ENCODE data around the gene DCDC2. TPM values are rescaled to one million over a fixed set of nuclear protein-coding genes. Genes with fewer than 3 reads are reported as not detected.
"Not testable (repeated sequence)": the region's sequence is repeated elsewhere in the genome, so short reads cannot be mapped to it uniquely, and the experiment has no call there.

The DCDC2 gene
- total and polyA plus RNA-seq, 3 experiments from 2014 or later: not detected

- H3K4me3 Mint-ChIP-seq: no peak overlapping the region
- no peak overlapping the region for H3K27ac Mint-ChIP-seq
- Histone ChIP-seq H3K36me3 (ENCODE audit: insufficient read depth, low read length) (no peaks in the 10 kb centered on the region), H3K27me3 (ENCODE audit: insufficient read depth, low read length, poor library complexity, severe bottlenecking) (no peaks in the 10 kb centered on the region), H3K27ac (ENCODE audit: low read depth, low read length) (no peak overlapping the region), H3K4me3 (ENCODE audit: low read length) (no peak overlapping the region), H3K4me1 (ENCODE audit: insufficient read depth, low read length) (no peaks in the 10 kb centered on the region), H3K9me3 (ENCODE audit: low read length) (no peaks in the 10 kb centered on the region)
- DNase-seq: no peak
- ChIA-PET CTCF (no interaction called here), POLR2A (no interaction called here)
- no peaks in the 10 kb centered on the region for H3K4me1 Mint-ChIP-seq
- H3K9me3 Mint-ChIP-seq: peaks cover 0 to 12% (median 6%) of the 10 kb centered on the region in 5 donors
- peaks cover 0 to 2% (median 0%) of the 10 kb centered on the region in 3 donors for H3K36me3 Mint-ChIP-seq
- H3K27me3 Mint-ChIP-seq: peaks cover 7 to 24% of the 10 kb centered on the region in 2 donors
Observed at GRCh38 chr6:24253360-24253759, 104.5 kb downstream of the DCDC2 start.

- H3K4me1 Mint-ChIP-seq: no peaks in the 10 kb centered on the region
Observed at GRCh38 chr6:24252280-24252679, 105.6 kb downstream of the DCDC2 start.

GRCh38 chr6:24251339-24251738 lies 106.5 kb downstream of the DCDC2 start:
- Histone ChIP-seq H3K27me3 (ENCODE audit: insufficient read depth, low read length, poor library complexity, severe bottlenecking) (no peaks in the 10 kb centered on the region), H3K9me3 (ENCODE audit: low read length) (no peaks in the 10 kb centered on the region), H3K27ac (ENCODE audit: low read depth, low read length) (no peak overlapping the region), H3K4me1 (ENCODE audit: insufficient read depth, low read length) (no peaks in the 10 kb centered on the region), H3K4me3 (ENCODE audit: low read length) (no peak overlapping the region), H3K36me3 (ENCODE audit: insufficient read depth, low read length) (no peaks in the 10 kb centered on the region)
- DNase-seq: no peak
- ChIA-PET POLR2A (no interaction called here), CTCF (no interaction called here)
- no peaks in the 10 kb centered on the region for H3K4me1 Mint-ChIP-seq
- H3K9me3 Mint-ChIP-seq: peaks cover 0 to 10% (median 6%) of the 10 kb centered on the region in 5 donors
- H3K27me3 Mint-ChIP-seq: peaks cover 2 to 22% of the 10 kb centered on the region in 2 donors
- peaks cover 0 to 2% (median 0%) of the 10 kb centered on the region in 3 donors for H3K36me3 Mint-ChIP-seq
- H3K27ac Mint-ChIP-seq: no peak overlapping the region
- H3K4me3 Mint-ChIP-seq: no peak overlapping the region

More at GRCh38 chr6:24252280-24252679, 105.6 kb downstream of the DCDC2 start:
- H3K27ac ChIP-seq (ENCODE audit: low read depth, low read length): no peak overlapping the region
- no peaks in the 10 kb centered on the region for H3K36me3 ChIP-seq (ENCODE audit: insufficient read depth, low read length)
- no peaks in the 10 kb centered on the region for H3K4me1 ChIP-seq (ENCODE audit: insufficient read depth, low read length)
- no peak overlapping the region for H3K4me3 ChIP-seq (ENCODE audit: low read length)
- ChIA-PET POLR2A (no interaction called here), CTCF (no interaction called here)
- Mint-ChIP-seq H3K27ac (no peak overlapping the region), H3K9me3 (peaks cover 0 to 10% (median 6%) of the 10 kb centered on the region in 5 donors), H3K27me3 (peaks cover 0 to 19% of the 10 kb centered on the region in 2 donors), H3K4me3 (no peak overlapping the region), H3K36me3 (peaks cover 0 to 2% (median 0%) of the 10 kb centered on the region in 3 donors)
- no peaks in the 10 kb centered on the region for H3K9me3 ChIP-seq (ENCODE audit: low read length)
- no peaks in the 10 kb centered on the region for H3K27me3 ChIP-seq (ENCODE audit: insufficient read depth, low read length, poor library complexity, severe bottlenecking)
- no peak for DNase-seq

GRCh38 chr6:24249926-24250325 lies 107.9 kb downstream of the DCDC2 start:
- H3K4me1 ChIP-seq (ENCODE audit: insufficient read depth, low read length): no peaks in the 10 kb centered on the region
- peaks cover 2 to 30% of the 10 kb centered on the region in 2 donors for H3K27me3 Mint-ChIP-seq
- peaks cover 0 to 6% (median 4%) of the 10 kb centered on the region in 5 donors for H3K9me3 Mint-ChIP-seq
- ChIA-PET POLR2A (no interaction called here), CTCF (no interaction called here)
- H3K36me3 Mint-ChIP-seq: peaks cover 0 to 2% (median 0%) of the 10 kb centered on the region in 3 donors
- H3K27ac Mint-ChIP-seq: no peak overlapping the region
- no peak overlapping the region for H3K4me3 Mint-ChIP-seq
- no peaks in the 10 kb centered on the region for H3K4me1 Mint-ChIP-seq
- no peak overlapping the region for H3K27ac ChIP-seq (ENCODE audit: low read depth, low read length)
- no peak for DNase-seq
- H3K9me3 ChIP-seq (ENCODE audit: low read length): no peaks in the 10 kb centered on the region
- H3K27me3 ChIP-seq (ENCODE audit: insufficient read depth, low read length, poor library complexity, severe bottlenecking): no peaks in the 10 kb centered on the region
- H3K4me3 ChIP-seq (ENCODE audit: low read length): no peak overlapping the region
- H3K36me3 ChIP-seq (ENCODE audit: insufficient read depth, low read length): no peaks in the 10 kb centered on the region

GRCh38 chr6:24245275-24245674 lies 112.6 kb downstream of the DCDC2 start:
- H3K27me3 Mint-ChIP-seq: peaks cover 6 to 33% of the 10 kb centered on the region in 2 donors
- Histone ChIP-seq H3K4me1 (ENCODE audit: insufficient read depth, low read length) (no peaks in the 10 kb centered on the region), H3K27me3 (ENCODE audit: insufficient read depth, low read length, poor library complexity, severe bottlenecking) (no peaks in the 10 kb centered on the region), H3K4me3 (ENCODE audit: low read length) (no peak overlapping the region), H3K36me3 (ENCODE audit: insufficient read depth, low read length) (no peaks in the 10 kb centered on the region), H3K27ac (ENCODE audit: low read depth, low read length) (no peak overlapping the region), H3K9me3 (ENCODE audit: low read length) (no peaks in the 10 kb centered on the region)
- DNase-seq: no peak
- H3K4me1 Mint-ChIP-seq: no peaks in the 10 kb centered on the region
- ChIA-PET CTCF (no interaction called here), POLR2A (no interaction called here)
- H3K9me3 Mint-ChIP-seq: no peaks in the 10 kb centered on the region
- H3K4me3 Mint-ChIP-seq: no peak overlapping the region
- no peak overlapping the region for H3K27ac Mint-ChIP-seq
- H3K36me3 Mint-ChIP-seq: no peaks in the 10 kb centered on the region

GRCh38 chr6:24242924-24243323 lies 114.9 kb downstream of the DCDC2 start:
- H3K27ac Mint-ChIP-seq: no peak overlapping the region
- H3K36me3 Mint-ChIP-seq: no peaks in the 10 kb centered on the region
- POLR2A ChIA-PET: no interaction called here
- peaks cover 6 to 27% of the 10 kb centered on the region in 2 donors for H3K27me3 Mint-ChIP-seq
- Histone ChIP-seq H3K27ac (ENCODE audit: low read depth, low read length) (no peak overlapping the region), H3K4me1 (ENCODE audit: insufficient read depth, low read length) (no peaks in the 10 kb centered on the region), H3K9me3 (ENCODE audit: low read length) (no peaks in the 10 kb centered on the region), H3K27me3 (ENCODE audit: insufficient read depth, low read length, poor library complexity, severe bottlenecking) (no peaks in the 10 kb centered on the region), H3K4me3 (ENCODE audit: low read length) (no peak overlapping the region), H3K36me3 (ENCODE audit: insufficient read depth, low read length) (no peaks in the 10 kb centered on the region)
- H3K9me3 Mint-ChIP-seq: no peaks in the 10 kb centered on the region
- H3K4me3 Mint-ChIP-seq: no peak overlapping the region
- no peaks in the 10 kb centered on the region for H3K4me1 Mint-ChIP-seq
- no peak for DNase-seq
- CTCF ChIA-PET: no interaction called here

- H3K9me3 Mint-ChIP-seq; H3K27ac Mint-ChIP-seq; H3K4me3 ChIP-seq (ENCODE audit: low read length); H3K36me3 ChIP-seq (ENCODE audit: insufficient read depth, low read length); CTCF ChIA-PET; H3K36me3 Mint-ChIP-seq; H3K4me1 ChIP-seq (ENCODE audit: insufficient read depth, low read length); H3K4me1 Mint-ChIP-seq; H3K27ac ChIP-seq (ENCODE audit: low read depth, low read length); DNase-seq; H3K9me3 ChIP-seq (ENCODE audit: low read length); POLR2A ChIA-PET; H3K4me3 Mint-ChIP-seq; H3K27me3 ChIP-seq (ENCODE audit: insufficient read depth, low read length, poor library complexity, severe bottlenecking): not testable (repeated sequence)
- H3K27me3 Mint-ChIP-seq: peaks cover 6 to 24% of the 10 kb centered on the region in 2 donors
Observed at GRCh38 chr6:24241779-24242178, 116.1 kb downstream of the DCDC2 start.

GRCh38 chr6:24240943-24241342 lies 116.9 kb downstream of the DCDC2 start:
- Histone ChIP-seq H3K27me3 (ENCODE audit: insufficient read depth, low read length, poor library complexity, severe bottlenecking) (no peaks in the 10 kb centered on the region), H3K9me3 (ENCODE audit: low read length) (no peaks in the 10 kb centered on the region), H3K27ac (ENCODE audit: low read depth, low read length) (no peak overlapping the region), H3K36me3 (ENCODE audit: insufficient read depth, low read length) (no peaks in the 10 kb centered on the region), H3K4me3 (ENCODE audit: low read length) (no peak overlapping the region), H3K4me1 (ENCODE audit: insufficient read depth, low read length) (no peaks in the 10 kb centered on the region)
- H3K9me3 Mint-ChIP-seq: peaks cover 0 to 4% (median 2%) of the 10 kb centered on the region in 5 donors
- CTCF ChIA-PET: no interaction called here
- no peaks in the 10 kb centered on the region for H3K36me3 Mint-ChIP-seq
- no peak overlapping the region for H3K27ac Mint-ChIP-seq
- peaks cover 4 to 21% of the 10 kb centered on the region in 2 donors for H3K27me3 Mint-ChIP-seq
- no peak overlapping the region for H3K4me3 Mint-ChIP-seq
- DNase-seq: no peak
- POLR2A ChIA-PET: no interaction called here
- H3K4me1 Mint-ChIP-seq: no peaks in the 10 kb centered on the region
